NCI-H446 (cell line): ENCODE measurements around the gene SPINK1.
"Not testable (repeated sequence)": the region's sequence is repeated elsewhere in the genome, so short reads cannot be mapped to it uniquely, and the experiment has no call there.

Experiments used
- DNase-seq, 2 experiments: peaks; one replicate each; lab custom pipeline; 2025; lab: John Stamatoyannopoulos, UW

SPINK1 gene

GRCh38 chr5:147854894-147855773, 23.7 kb upstream of the SPINK1 start:
- DNase-seq, result no peak

- DNase-seq, result no peak
Observed at GRCh38 chr5:147854331-147854730, 22.9 kb upstream of the SPINK1 start.

- no peak for DNase-seq
Observed at GRCh38 chr5:147853372-147853987, 22.0 kb upstream of the SPINK1 start.

- DNase-seq, result no peak
Observed at GRCh38 chr5:147852365-147852764, 20.9 kb upstream of the SPINK1 start.

- no peak for DNase-seq
Observed at GRCh38 chr5:147851578-147851977, 20.1 kb upstream of the SPINK1 start.

GRCh38 chr5:147849226-147849625, 17.8 kb upstream of the SPINK1 start:
- no peak for DNase-seq

- DNase-seq, result no peak
Observed at GRCh38 chr5:147845618-147846017, 14.1 kb upstream of the SPINK1 start.

GRCh38 chr5:147844846-147845245, 13.4 kb upstream of the SPINK1 start:
- no peak for DNase-seq

GRCh38 chr5:147842869-147843268, 11.4 kb upstream of the SPINK1 start:
- DNase-seq, result no peak

- no peak for DNase-seq
Observed at GRCh38 chr5:147836439-147836838, 5.0 kb upstream of the SPINK1 start.

- DNase-seq, result no peak
Observed at GRCh38 chr5:147835386-147835798, 3.9 kb upstream of the SPINK1 start.

GRCh38 chr5:147832541-147832940, 1.1 kb upstream of the SPINK1 start:
- no peak for DNase-seq

- DNase-seq, result no peak
Observed at GRCh38 chr5:147830035-147830434, 1.4 kb downstream of the SPINK1 start.

- not testable (repeated sequence) for DNase-seq
Observed at GRCh38 chr5:147827017-147827416, 4.5 kb downstream of the SPINK1 start.

GRCh38 chr5:147826361-147826760, 5.1 kb downstream of the SPINK1 start:
- DNase-seq, result no peak

GRCh38 chr5:147822686-147823491, 8.6 kb downstream of the SPINK1 start:
- peak; percentile 77 to 86 for DNase-seq

GRCh38 chr5:147822222-147822621, 9.2 kb downstream of the SPINK1 start:
- not testable (repeated sequence) for DNase-seq

GRCh38 chr5:147821766-147822165, 9.7 kb downstream of the SPINK1 start:
- DNase-seq, result no peak

- DNase-seq, result no peak
Observed at GRCh38 chr5:147819261-147819770, 12.2 kb downstream of the SPINK1 start.

GRCh38 chr5:147818290-147818689, 13.2 kb downstream of the SPINK1 start:
- DNase-seq, result no peak

GRCh38 chr5:147813696-147814095, 17.8 kb downstream of the SPINK1 start:
- DNase-seq, result no peak
